Stimulated activated memory B cell treated with anti-CD40 and anti-IgM and Interleukin-4, amounts not matched to agents 10 μg/mL and 1 μg/mL and 100 μg/mL, for 72 hours (primary cell): Measurements from ENCODE around the gene LMTK3.
"Not testable (repeated sequence)": the region's sequence is repeated elsewhere in the genome, so short reads cannot be mapped to it uniquely, and the experiment has no call there.

ENCODE experiments used
- ATAC-seq: fragments of 150-1000 bp; cut with Tn5 transposase; 2 replicates; pipeline ENCODE4 v1.10.0; 2021
- H3K27ac Mint-ChIP-seq: one replicate; pipeline ENCODE4 v1.8.0; 2022; ENCODE audit warnings: mild to moderate bottlenecking, mixed read lengths
- H3K27me3 Mint-ChIP-seq: one replicate; pipeline ENCODE4 v1.8.0; 2022; ENCODE audit warnings: mixed read lengths
- H3K36me3 Mint-ChIP-seq: one replicate; pipeline ENCODE4 v1.8.0; 2022; ENCODE audit warnings: mixed read lengths
- H3K4me1 Mint-ChIP-seq: one replicate; pipeline ENCODE4 v1.8.0; 2022; ENCODE audit warnings: mixed read lengths
- H3K4me3 Mint-ChIP-seq: one replicate; pipeline ENCODE4 v1.8.0; 2022; ENCODE audit warnings: mild to moderate bottlenecking, moderate library complexity, mixed read lengths
- H3K9me3 Mint-ChIP-seq: one replicate; pipeline ENCODE4 v1.8.0; 2022; ENCODE audit warnings: mixed read lengths

LMTK3 gene

GRCh38 chr19:48489608-48490216 lies 21.9 kb downstream of the LMTK3 start:
- Mint-ChIP-seq H3K4me3 (no peak overlapping the region), H3K36me3 (peaks cover 12% of the 10 kb centered on the region), H3K4me1 (peaks cover 41% of the 10 kb centered on the region)

GRCh38 chr19:48488478-48488877 lies 23.2 kb downstream of the LMTK3 start:
- peaks cover 53% of the 10 kb centered on the region for H3K27me3 Mint-ChIP-seq
- H3K4me1 Mint-ChIP-seq: peaks cover 34% of the 10 kb centered on the region
- H3K27ac Mint-ChIP-seq, H3K9me3 Mint-ChIP-seq, H3K36me3 Mint-ChIP-seq, H3K4me3 Mint-ChIP-seq, ATAC-seq: not testable (repeated sequence)

More at GRCh38 chr19:48489608-48490216, 21.9 kb downstream of the LMTK3 start:
- no peak overlapping the region for H3K27ac Mint-ChIP-seq
- H3K27me3 Mint-ChIP-seq: peaks cover 54% of the 10 kb centered on the region
- ATAC-seq: peak; percentile 76
- peaks cover 5% of the 10 kb centered on the region for H3K9me3 Mint-ChIP-seq

GRCh38 chr19:48487948-48488347 lies 23.7 kb downstream of the LMTK3 start:
- Mint-ChIP-seq H3K36me3 (peaks cover 6% of the 10 kb centered on the region), H3K4me3 (no peak overlapping the region), H3K9me3 (peaks cover 5% of the 10 kb centered on the region), H3K27me3 (peaks cover 50% of the 10 kb centered on the region), H3K27ac (no peak overlapping the region), H3K4me1 (peaks cover 30% of the 10 kb centered on the region)
- ATAC-seq: no peak

GRCh38 chr19:48487544-48487943 lies 24.1 kb downstream of the LMTK3 start:
- Mint-ChIP-seq H3K27me3 (peaks cover 46% of the 10 kb centered on the region), H3K27ac (no peak overlapping the region), H3K4me1 (peaks cover 26% of the 10 kb centered on the region), H3K4me3 (no peak overlapping the region), H3K9me3 (peaks cover 2% of the 10 kb centered on the region), H3K36me3 (peaks cover 2% of the 10 kb centered on the region)
- no peak for ATAC-seq

- H3K4me3 Mint-ChIP-seq, H3K9me3 Mint-ChIP-seq, H3K27ac Mint-ChIP-seq, ATAC-seq, H3K36me3 Mint-ChIP-seq: not testable (repeated sequence)
- H3K4me1 Mint-ChIP-seq: peaks cover 18% of the 10 kb centered on the region
- H3K27me3 Mint-ChIP-seq: peaks cover 38% of the 10 kb centered on the region
Observed at GRCh38 chr19:48486706-48487105, 24.9 kb downstream of the LMTK3 start.

- Mint-ChIP-seq H3K27me3 (peaks cover 25% of the 10 kb centered on the region), H3K9me3 (no peaks in the 10 kb centered on the region), H3K4me3 (no peak overlapping the region), H3K4me1 (peaks cover 21% of the 10 kb centered on the region), H3K36me3 (no peaks in the 10 kb centered on the region), H3K27ac (no peak overlapping the region)
- ATAC-seq: no peak
Observed at GRCh38 chr19:48484931-48485612, 26.6 kb downstream of the LMTK3 start.

GRCh38 chr19:48484247-48484893 lies 27.3 kb downstream of the LMTK3 start:
- H3K4me1 Mint-ChIP-seq: peaks cover 22% of the 10 kb centered on the region
- no peaks in the 10 kb centered on the region for H3K9me3 Mint-ChIP-seq
- ATAC-seq: no peak
- H3K36me3 Mint-ChIP-seq: peaks cover 4% of the 10 kb centered on the region
- H3K27ac Mint-ChIP-seq: no peak overlapping the region
- H3K4me3 Mint-ChIP-seq: no peak overlapping the region
- H3K27me3 Mint-ChIP-seq: peaks cover 25% of the 10 kb centered on the region

GRCh38 chr19:48483301-48483700 lies 28.3 kb downstream of the LMTK3 start:
- Mint-ChIP-seq H3K27ac (peak overlapping the region; percentile 0), H3K9me3 (no peaks in the 10 kb centered on the region), H3K4me1 (peaks cover 22% of the 10 kb centered on the region), H3K36me3 (peaks cover 10% of the 10 kb centered on the region), H3K4me3 (no peak overlapping the region), H3K27me3 (peaks cover 20% of the 10 kb centered on the region)
- ATAC-seq: no peak

GRCh38 chr19:48481846-48482639 lies 29.6 kb downstream of the LMTK3 start:
- Mint-ChIP-seq H3K27ac (no peak overlapping the region), H3K4me3 (no peak overlapping the region)

GRCh38 chr19:48480558-48481500 lies 30.8 kb downstream of the LMTK3 start:
- H3K27ac Mint-ChIP-seq: peak overlapping the region; percentile 85
- H3K9me3 Mint-ChIP-seq: no peaks in the 10 kb centered on the region
- peaks cover 22% of the 10 kb centered on the region for H3K4me1 Mint-ChIP-seq
- peak overlapping the region; percentile 89 for H3K4me3 Mint-ChIP-seq
- peak; percentile 76 for ATAC-seq
- peaks cover 21% of the 10 kb centered on the region for H3K36me3 Mint-ChIP-seq
- H3K27me3 Mint-ChIP-seq: peaks cover 14% of the 10 kb centered on the region

More at GRCh38 chr19:48481846-48482639, 29.6 kb downstream of the LMTK3 start:
- Mint-ChIP-seq H3K36me3 (peaks cover 16% of the 10 kb centered on the region), H3K27me3 (peaks cover 14% of the 10 kb centered on the region), H3K4me1 (peaks cover 22% of the 10 kb centered on the region), H3K9me3 (no peaks in the 10 kb centered on the region)
- no peak for ATAC-seq

- Mint-ChIP-seq H3K4me1 (peaks cover 22% of the 10 kb centered on the region), H3K36me3 (peaks cover 28% of the 10 kb centered on the region), H3K9me3 (no peaks in the 10 kb centered on the region), H3K27me3 (peaks cover 14% of the 10 kb centered on the region), H3K4me3 (peak overlapping the region; percentile 89), H3K27ac (peak overlapping the region; percentile 85)
- peak; percentile 52 for ATAC-seq
Observed at GRCh38 chr19:48480183-48480557, 31.5 kb downstream of the LMTK3 start.

GRCh38 chr19:48479686-48480085 lies 31.9 kb downstream of the LMTK3 start:
- Mint-ChIP-seq H3K4me3 (peak overlapping the region; percentile 89), H3K9me3 (no peaks in the 10 kb centered on the region), H3K36me3 (peaks cover 33% of the 10 kb centered on the region), H3K27me3 (peaks cover 14% of the 10 kb centered on the region), H3K4me1 (peaks cover 22% of the 10 kb centered on the region), H3K27ac (no peak overlapping the region)
- no peak for ATAC-seq

- Mint-ChIP-seq H3K4me3 (no peak overlapping the region), H3K27me3 (peaks cover 4% of the 10 kb centered on the region), H3K4me1 (peaks cover 28% of the 10 kb centered on the region), H3K9me3 (no peaks in the 10 kb centered on the region), H3K36me3 (peaks cover 41% of the 10 kb centered on the region), H3K27ac (no peak overlapping the region)
- ATAC-seq: no peak
Observed at GRCh38 chr19:48478339-48479256, 33.0 kb downstream of the LMTK3 start.
